WTC11 (cell line): Measurements from ENCODE around the gene CSF1.
"Not testable (repeated sequence)": the region's sequence is repeated elsewhere in the genome, so short reads cannot be mapped to it uniquely, and the experiment has no call there.

Source experiments
- ARID4B ChIP-seq: sonication (generic); formaldehyde crosslinking; IDR thresholded peaks from 2 replicates; pipeline ENCODE4 v1.8.0; 2023; ENCODE audit warnings: missing genetic modification reagents, mild to moderate bottlenecking, borderline replicate concordance
- ERG ChIP-seq: fragments of 250-450 bp; sonication (Bioruptor Pico); IDR thresholded peaks from 2 replicates; pipeline ENCODE4 v1.8.0; 2021; ENCODE audit warnings: mild to moderate bottlenecking
- ESRRA ChIP-seq: sonication (generic); formaldehyde crosslinking; IDR thresholded peaks from 2 replicates; pipeline ENCODE4 v1.8.1; 2022; ENCODE audit warnings: mild to moderate bottlenecking, missing genetic modification reagents, borderline replicate concordance
- NFE2L1 ChIP-seq: sonication (generic); formaldehyde crosslinking; IDR thresholded peaks from 2 replicates; pipeline ENCODE4 v1.8.1; 2023; ENCODE audit warnings: missing genetic modification reagents
- NR2C2 ChIP-seq: sonication (generic); formaldehyde crosslinking; IDR thresholded peaks from 2 replicates; pipeline ENCODE4 v1.8.0; 2022; ENCODE audit warnings: mild to moderate bottlenecking, missing genetic modification reagents
- NR3C1 ChIP-seq: sonication (generic); formaldehyde crosslinking; conservative IDR thresholded peaks from 2 replicates; pipeline ENCODE4 v1.8.1; 2023; ENCODE audit warnings: low read depth, mild to moderate bottlenecking, missing genetic modification reagents
- PREB ChIP-seq: sonication (generic); formaldehyde crosslinking; IDR thresholded peaks from 2 replicates; pipeline ENCODE4 v1.8.1; 2022; ENCODE audit warnings: mild to moderate bottlenecking, missing genetic modification reagents, moderate library complexity, borderline replicate concordance
- PRRX2 ChIP-seq: fragments of 250-450 bp; sonication (Bioruptor Pico); IDR thresholded peaks from 2 replicates; pipeline ENCODE4 v1.8.0; 2021; ENCODE audit warnings: mild to moderate bottlenecking
- SP1 ChIP-seq: sonication (generic); formaldehyde crosslinking; conservative IDR thresholded peaks from 2 replicates; pipeline ENCODE4 v1.8.1; 2022; ENCODE audit warnings: missing genetic modification reagents
- ZNF263 ChIP-seq: sonication (generic); formaldehyde crosslinking; IDR thresholded peaks from 2 replicates; pipeline ENCODE4 v1.8.1; 2022; ENCODE audit warnings: low read depth, mild to moderate bottlenecking, moderate library complexity, missing genetic modification reagents
- TF ChIP-seq, protein P1 (sequence below): fragments of 200-600 bp; IDR thresholded peaks from 2 replicates; pipeline ENCODE4 v1.8.0; 2022; ENCODE audit warnings: antibody characterized with exemption
- TF ChIP-seq, protein P2 (sequence below): sonication (generic); formaldehyde crosslinking; IDR thresholded peaks from 2 replicates; pipeline ENCODE4 v1.8.0; 2023; ENCODE audit warnings: missing genetic modification reagents
- TF ChIP-seq, protein P3 (sequence below): sonication (generic); formaldehyde crosslinking; IDR thresholded peaks from 2 replicates; pipeline ENCODE4 v1.8.1; 2022; ENCODE audit warnings: low read depth, mild to moderate bottlenecking, moderate library complexity, missing genetic modification reagents, borderline replicate concordance
- TF ChIP-seq, protein P4 (sequence below): sonication (generic); formaldehyde crosslinking; IDR thresholded peaks from 2 replicates; pipeline ENCODE4 v1.8.1; 2022; ENCODE audit warnings: low read depth, missing genetic modification reagents, borderline replicate concordance

DNA sequence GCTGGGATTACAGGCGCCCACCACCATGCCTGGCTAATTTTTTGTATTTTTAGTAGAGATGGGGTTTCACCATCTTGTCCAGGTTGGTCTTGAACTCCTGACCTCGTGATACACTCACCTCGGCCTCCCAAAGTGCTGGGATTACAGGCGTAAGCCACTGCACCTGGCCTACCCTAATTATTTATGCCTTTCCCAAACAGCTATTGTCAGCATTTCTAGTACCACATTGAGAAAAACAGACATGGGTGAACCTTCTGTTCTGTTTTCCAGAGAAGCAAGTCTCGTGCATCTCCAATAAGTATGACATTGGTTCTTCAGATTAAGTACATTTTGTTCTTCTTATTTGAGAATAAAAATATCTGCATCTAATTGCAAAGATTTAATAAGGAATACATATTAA, 40.9 kb downstream of the CSF1 start:
- TF ChIP-seq, protein P1, sequence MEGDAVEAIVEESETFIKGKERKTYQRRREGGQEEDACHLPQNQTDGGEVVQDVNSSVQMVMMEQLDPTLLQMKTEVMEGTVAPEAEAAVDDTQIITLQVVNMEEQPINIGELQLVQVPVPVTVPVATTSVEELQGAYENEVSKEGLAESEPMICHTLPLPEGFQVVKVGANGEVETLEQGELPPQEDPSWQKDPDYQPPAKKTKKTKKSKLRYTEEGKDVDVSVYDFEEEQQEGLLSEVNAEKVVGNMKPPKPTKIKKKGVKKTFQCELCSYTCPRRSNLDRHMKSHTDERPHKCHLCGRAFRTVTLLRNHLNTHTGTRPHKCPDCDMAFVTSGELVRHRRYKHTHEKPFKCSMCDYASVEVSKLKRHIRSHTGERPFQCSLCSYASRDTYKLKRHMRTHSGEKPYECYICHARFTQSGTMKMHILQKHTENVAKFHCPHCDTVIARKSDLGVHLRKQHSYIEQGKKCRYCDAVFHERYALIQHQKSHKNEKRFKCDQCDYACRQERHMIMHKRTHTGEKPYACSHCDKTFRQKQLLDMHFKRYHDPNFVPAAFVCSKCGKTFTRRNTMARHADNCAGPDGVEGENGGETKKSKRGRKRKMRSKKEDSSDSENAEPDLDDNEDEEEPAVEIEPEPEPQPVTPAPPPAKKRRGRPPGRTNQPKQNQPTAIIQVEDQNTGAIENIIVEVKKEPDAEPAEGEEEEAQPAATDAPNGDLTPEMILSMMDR = not testable (repeated sequence)
- TF ChIP-seq NR2C2; ZNF263; ESRRA (CRISPR knock-in tag); NR3C1 (CRISPR knock-in tag); SP1 (CRISPR knock-in tag); PREB (CRISPR knock-in tag); ERG (CRISPR knock-in tag); PRRX2 (CRISPR knock-in tag); ARID4B (CRISPR knock-in tag); NFE2L1 (CRISPR knock-in tag): not testable (repeated sequence)
- TF ChIP-seq, protein P2, sequence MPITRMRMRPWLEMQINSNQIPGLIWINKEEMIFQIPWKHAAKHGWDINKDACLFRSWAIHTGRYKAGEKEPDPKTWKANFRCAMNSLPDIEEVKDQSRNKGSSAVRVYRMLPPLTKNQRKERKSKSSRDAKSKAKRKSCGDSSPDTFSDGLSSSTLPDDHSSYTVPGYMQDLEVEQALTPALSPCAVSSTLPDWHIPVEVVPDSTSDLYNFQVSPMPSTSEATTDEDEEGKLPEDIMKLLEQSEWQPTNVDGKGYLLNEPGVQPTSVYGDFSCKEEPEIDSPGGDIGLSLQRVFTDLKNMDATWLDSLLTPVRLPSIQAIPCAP = not testable (repeated sequence)
- TF ChIP-seq, protein P3, sequence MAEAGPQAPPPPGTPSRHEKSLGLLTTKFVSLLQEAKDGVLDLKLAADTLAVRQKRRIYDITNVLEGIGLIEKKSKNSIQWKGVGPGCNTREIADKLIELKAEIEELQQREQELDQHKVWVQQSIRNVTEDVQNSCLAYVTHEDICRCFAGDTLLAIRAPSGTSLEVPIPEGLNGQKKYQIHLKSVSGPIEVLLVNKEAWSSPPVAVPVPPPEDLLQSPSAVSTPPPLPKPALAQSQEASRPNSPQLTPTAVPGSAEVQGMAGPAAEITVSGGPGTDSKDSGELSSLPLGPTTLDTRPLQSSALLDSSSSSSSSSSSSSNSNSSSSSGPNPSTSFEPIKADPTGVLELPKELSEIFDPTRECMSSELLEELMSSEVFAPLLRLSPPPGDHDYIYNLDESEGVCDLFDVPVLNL (CRISPR knock-in tag) = not testable (repeated sequence)
- TF ChIP-seq, protein P4, sequence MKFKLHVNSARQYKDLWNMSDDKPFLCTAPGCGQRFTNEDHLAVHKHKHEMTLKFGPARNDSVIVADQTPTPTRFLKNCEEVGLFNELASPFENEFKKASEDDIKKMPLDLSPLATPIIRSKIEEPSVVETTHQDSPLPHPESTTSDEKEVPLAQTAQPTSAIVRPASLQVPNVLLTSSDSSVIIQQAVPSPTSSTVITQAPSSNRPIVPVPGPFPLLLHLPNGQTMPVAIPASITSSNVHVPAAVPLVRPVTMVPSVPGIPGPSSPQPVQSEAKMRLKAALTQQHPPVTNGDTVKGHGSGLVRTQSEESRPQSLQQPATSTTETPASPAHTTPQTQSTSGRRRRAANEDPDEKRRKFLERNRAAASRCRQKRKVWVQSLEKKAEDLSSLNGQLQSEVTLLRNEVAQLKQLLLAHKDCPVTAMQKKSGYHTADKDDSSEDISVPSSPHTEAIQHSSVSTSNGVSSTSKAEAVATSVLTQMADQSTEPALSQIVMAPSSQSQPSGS (CRISPR knock-in tag) = not testable (repeated sequence)
